Testis (tissue), 3 donors: ENCODE data around the gene CR2. TPM values are rescaled to one million over a fixed set of nuclear protein-coding genes. Genes with fewer than 3 reads are reported as not detected.
"Not testable (repeated sequence)": the region's sequence is repeated elsewhere in the genome, so short reads cannot be mapped to it uniquely, and the experiment has no call there.

Experiments
- DNase-seq: peaks from one replicate; pipeline ENCODE4 v3.0.0-alpha.2; 2019
- H3K27ac ChIP-seq, 2 donors: fragments of 200-600 bp; sonication (generic); one replicate each; pipeline ENCODE4 v1.5.1; 2019
- H3K27me3 ChIP-seq: fragments of 200-600 bp; sonication (generic); one replicate; pipeline ENCODE4 v1.5.1; 2019
- H3K36me3 ChIP-seq: fragments of 200-600 bp; sonication (generic); one replicate; pipeline ENCODE4 v1.5.1; 2017; ENCODE audit warnings: low read depth; ENCODE audit errors: missing control alignments
- H3K4me1 ChIP-seq: fragments of 200-600 bp; sonication (generic); one replicate; pipeline ENCODE4 v1.5.1; 2019
- H3K4me3 ChIP-seq, 2 donors: fragments of 200-600 bp; sonication (generic); one replicate each; pipeline ENCODE4 v1.5.1; 2017 to 2019
- H3K9me3 ChIP-seq: fragments of 200-600 bp; sonication (generic); one replicate; pipeline ENCODE4 v1.5.1; 2017
- CTCF ChIP-seq, 3 experiments: fragments of 450-650 bp in 2 of 3; fragments of 200-600 bp in 1 of 3; sonication (generic) in 1 of 3; IDR thresholded peaks; one replicate each; pipeline ENCODE4 v1.5.1; 2016 to 2019; ENCODE audit warnings: antibody characterized with exemption in 3 of 3, mild to moderate bottlenecking in 2 of 3, moderate library complexity in 1 of 3
- POLR2A ChIP-seq: fragments of 450-650 bp; IDR thresholded peaks from one replicate; pipeline ENCODE4 v1.6.1; 2017; ENCODE audit warnings: antibody characterized with exemption, mild to moderate bottlenecking, moderate library complexity
- WGBS, 2 donors: methylation state at CpG; one replicate each; pipeline ENCODE4 v1.1.5; 2018; 5-methylcytosine and 5-hydroxymethylcytosine counted together
- intact Hi-C: fragments of 100-400 bp; cut with DNase I; formaldehyde crosslinking; loops from one replicate; pipeline ENCODE4 v1.15.1; 2023; ENCODE audit warnings: low total_unique reads
- polyA plus RNA-seq: library from polyadenylated mRNA; stranded (reverse); fragments of 350-450 nt; fragmentation: Illumina TruSeq; extraction: RNeasy Lipid Tissue Mini Kit (QIAGEN cat#74804); gene quantifications from one replicate; pipeline ENCODE4 v1.2.3, GENCODE V29; 2014; ENCODE audit warnings: low read depth, low replicate concordance; ENCODE audit not compliant: insufficient read depth
- total RNA-seq, 2 donors: library from RNA; depleted of rRNA; stranded (reverse); fragments of >200 nt; gene quantifications; one replicate each; pipeline ENCODE4 v1.2.3, GENCODE V29; 2016

Gene CR2
- total and polyA plus RNA-seq, 3 donors from 2014 or later, result 0.80 to 1.5 (median 1.3) TPM

GRCh38 chr1:207519505-207520399 lies 65.6 kb downstream of the CR2 start:
- H3K4me1 ChIP-seq, result no peaks in the 10 kb centered on the region
- no peak for DNase-seq
- intact Hi-C loops, result no loop called here
- 46 to 63% methylated on average over 19 to 23 of the region's 23 CpGs for WGBS, 2 donors
- no peaks in the 10 kb centered on the region for H3K36me3 ChIP-seq
- no peak for TF ChIP-seq POLR2A
- TF ChIP-seq CTCF (IDR thresholded peaks at IDR 0.05), result no peak
- no peak overlapping the region for H3K27ac ChIP-seq
- no peaks in the 10 kb centered on the region for H3K9me3 ChIP-seq
- H3K27me3 ChIP-seq, result no peaks in the 10 kb centered on the region
- H3K4me3 ChIP-seq, result no peak overlapping the region

- H3K4me1 ChIP-seq, DNase-seq, H3K9me3 ChIP-seq, H3K27ac ChIP-seq, H3K36me3 ChIP-seq, H3K27me3 ChIP-seq, H3K4me3 ChIP-seq, intact Hi-C loops: not testable (repeated sequence)
- WGBS, 2 donors, result 75 to 76% methylated on average over 10 of the region's 10 CpGs
These were observed 66.5 kb downstream of the CR2 start for GRCh38 chr1:207520400-207521345.

- 63 to 87% methylated on average over 2 to 3 of the region's 3 CpGs for WGBS, 2 donors
- H3K4me3 ChIP-seq, H3K27me3 ChIP-seq, intact Hi-C loops, H3K36me3 ChIP-seq, DNase-seq, H3K27ac ChIP-seq, H3K4me1 ChIP-seq, H3K9me3 ChIP-seq: not testable (repeated sequence)
These were observed 71.1 kb downstream of the CR2 start for GRCh38 chr1:207525239-207525638.

- H3K36me3 ChIP-seq, DNase-seq, H3K27ac ChIP-seq, H3K27me3 ChIP-seq, H3K4me1 ChIP-seq, intact Hi-C loops, H3K4me3 ChIP-seq, H3K9me3 ChIP-seq: not testable (repeated sequence)
- no CpG with 5 or more reads among the region's 1 CpG for WGBS, 2 donors
These were observed 74.3 kb downstream of the CR2 start for GRCh38 chr1:207528401-207528800.

- H3K36me3 ChIP-seq, DNase-seq, intact Hi-C loops, H3K27me3 ChIP-seq, H3K4me3 ChIP-seq, H3K9me3 ChIP-seq, H3K27ac ChIP-seq, H3K4me1 ChIP-seq: not testable (repeated sequence)
- WGBS, 2 donors, result no CpG with 5 or more reads among the region's 5 CpGs
These were observed 82.1 kb downstream of the CR2 start for GRCh38 chr1:207536263-207536662.

Other genes with a start within 250 kb of the CR2 start
- 10 to 100 TPM; 38.0 to 45.7 TPM for gene CD55, start 132.7 kb upstream of the CR2 start, total RNA-seq
- gene CD55, start 132.7 kb upstream of the CR2 start, polyA plus RNA-seq, result 60.6 TPM
- 1 to 10 TPM in 1 of 2 donors, under 1 TPM in 1; 0.47 to 3.1 TPM for gene CR1, start 41.8 kb downstream of the CR2 start, total RNA-seq
- 1.4 TPM for gene CR1, start 41.8 kb downstream of the CR2 start, polyA plus RNA-seq
- not detected for gene CR1L, start 190.8 kb downstream of the CR2 start, total RNA-seq
- not detected for gene CR1L, start 190.8 kb downstream of the CR2 start, polyA plus RNA-seq